ENCODE results near the gene MFSD6. TPM values are rescaled to one million over a fixed set of nuclear protein-coding genes. Genes with fewer than 3 reads are reported as not detected.

The MFSD6 gene
- total RNA-seq, 2 experiments from 2014 or later = 30.1 to 35.4 TPM

GRCh38 chr2:190440113-190440512 is 32.0 kb downstream of the MFSD6 start:
- POLR2A ChIA-PET = no interaction called here
- intact Hi-C loops (cut with DNase I, micrococcal nuclease) = loop anchor here in 1 of 2 experiments (5.0 kb wide), 1 partner anchor 42 kb away; no protein-coding TSS in a partner anchor
- H3K36me3 Mint-ChIP-seq (ENCODE audit: low read depth) = peaks cover 39% of the 10 kb centered on the region
- DNase-seq = no peak
- ATAC-seq = no peak
- H3K4me3 Mint-ChIP-seq = no peak overlapping the region
- peaks cover 72% of the 10 kb centered on the region for H3K4me1 Mint-ChIP-seq
- no peaks in the 10 kb centered on the region for H3K9me3 Mint-ChIP-seq (ENCODE audit: low read depth)
- H3K27ac Mint-ChIP-seq = no peak overlapping the region
- no peaks in the 10 kb centered on the region for H3K27me3 Mint-ChIP-seq
- CTCF ChIA-PET = interaction anchor here (1.0 kb wide), 1 partner anchor 15 kb away, joined by 3 read pairs; no protein-coding TSS in a partner anchor

- DNase-seq = no peak
- Mint-ChIP-seq H3K9me3 (ENCODE audit: low read depth) (no peaks in the 10 kb centered on the region), H3K27me3 (no peaks in the 10 kb centered on the region), H3K27ac (no peak overlapping the region), H3K4me3 (no peak overlapping the region), H3K4me1 (peaks cover 67% of the 10 kb centered on the region), H3K36me3 (ENCODE audit: low read depth) (peaks cover 24% of the 10 kb centered on the region)
- CTCF ChIA-PET = interaction anchor here (0.6 kb wide), 2 partner anchors 87 to 134 kb away, joined by 3 read pairs; no protein-coding TSS in a partner anchor
- no peak for ATAC-seq
- intact Hi-C loops (cut with DNase I, micrococcal nuclease) = loop anchor here in 1 of 2 experiments (5.0 kb wide), 1 partner anchor 41 kb away; no protein-coding TSS in a partner anchor
- POLR2A ChIA-PET = no interaction called here
These were observed 33.4 kb downstream of the MFSD6 start for GRCh38 chr2:190441564-190441963.

- no peak overlapping the region for H3K27ac Mint-ChIP-seq
- H3K27me3 Mint-ChIP-seq = no peaks in the 10 kb centered on the region
- intact Hi-C loops (cut with DNase I, micrococcal nuclease) = loop anchor here in 1 of 2 experiments (5.0 kb wide), 1 partner anchor 39 kb away; no protein-coding TSS in a partner anchor
- POLR2A ChIA-PET = no interaction called here
- no peaks in the 10 kb centered on the region for H3K9me3 Mint-ChIP-seq (ENCODE audit: low read depth)
- CTCF ChIA-PET = no interaction called here
- ATAC-seq (no peak), DNase-seq (no peak)
- peaks cover 13% of the 10 kb centered on the region for H3K36me3 Mint-ChIP-seq (ENCODE audit: low read depth)
- H3K4me1 Mint-ChIP-seq = peaks cover 65% of the 10 kb centered on the region
- no peak overlapping the region for H3K4me3 Mint-ChIP-seq
These were observed 34.9 kb downstream of the MFSD6 start for GRCh38 chr2:190443055-190443454.

- ATAC-seq = no peak
- Mint-ChIP-seq H3K9me3 (ENCODE audit: low read depth) (no peaks in the 10 kb centered on the region), H3K27ac (no peak overlapping the region), H3K27me3 (no peaks in the 10 kb centered on the region), H3K4me3 (no peak overlapping the region), H3K36me3 (ENCODE audit: low read depth) (peaks cover 9% of the 10 kb centered on the region), H3K4me1 (peaks cover 63% of the 10 kb centered on the region)
- DNase-seq = no peak
- ChIA-PET POLR2A (no interaction called here), CTCF (no interaction called here)
- intact Hi-C loops (cut with DNase I, micrococcal nuclease) = loop anchor here in 1 of 2 experiments (5.0 kb wide), 1 partner anchor 38 kb away; no protein-coding TSS in a partner anchor
These were observed 35.8 kb downstream of the MFSD6 start for GRCh38 chr2:190443778-190444481.

DNA sequence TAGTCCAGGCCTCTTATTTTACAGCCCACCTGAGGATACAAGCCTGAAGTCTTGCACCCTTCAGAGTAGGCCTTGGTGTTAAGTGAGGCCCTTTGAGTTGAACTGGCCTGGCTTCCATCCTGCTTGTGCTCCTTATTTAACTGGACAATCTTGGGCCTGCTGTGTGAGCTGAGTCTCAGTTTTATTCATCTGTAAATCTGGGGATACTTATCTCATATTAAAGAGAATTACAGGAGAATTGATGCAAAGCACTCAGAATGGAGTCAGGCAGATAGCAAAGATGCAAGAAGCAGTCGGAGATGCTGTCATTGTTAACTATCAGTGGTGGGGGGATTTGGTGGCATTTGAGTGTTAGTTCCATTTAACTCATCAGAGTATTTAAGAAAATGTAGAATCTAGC is 36.8 kb downstream of the MFSD6 start:
- ATAC-seq (no peak), DNase-seq (no peak)
- Mint-ChIP-seq H3K36me3 (ENCODE audit: low read depth) (peaks cover 2% of the 10 kb centered on the region), H3K27me3 (no peaks in the 10 kb centered on the region), H3K27ac (no peak overlapping the region), H3K9me3 (ENCODE audit: low read depth) (no peaks in the 10 kb centered on the region), H3K4me3 (no peak overlapping the region), H3K4me1 (peaks cover 53% of the 10 kb centered on the region)
- ChIA-PET POLR2A (no interaction called here), CTCF (no interaction called here)
- intact Hi-C loops (cut with DNase I, micrococcal nuclease) = loop anchor here in 1 of 2 experiments (5.0 kb wide), 1 partner anchor 37 kb away; no protein-coding TSS in a partner anchor

DNA sequence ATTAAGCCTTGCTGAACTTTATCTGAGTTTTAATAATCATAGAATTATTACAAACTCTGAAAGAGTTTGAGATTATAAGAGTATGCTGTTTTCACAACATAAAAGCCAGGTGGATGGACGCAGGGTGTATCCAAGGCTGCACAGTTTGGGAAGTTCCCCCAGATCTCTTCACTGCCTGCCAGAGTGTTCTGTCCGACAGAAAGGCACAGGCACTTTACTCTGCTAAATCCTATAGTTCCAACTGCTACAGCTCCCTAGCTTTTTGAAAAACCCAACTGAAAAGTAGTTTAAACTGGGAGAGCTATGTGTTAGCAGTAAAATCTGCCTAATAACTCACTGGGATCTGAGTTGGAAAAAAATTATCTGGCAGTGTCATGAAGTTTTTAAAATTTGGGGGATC is 38.0 kb downstream of the MFSD6 start:
- Mint-ChIP-seq H3K4me3 (no peak overlapping the region), H3K36me3 (ENCODE audit: low read depth) (peaks cover 3% of the 10 kb centered on the region), H3K27me3 (no peaks in the 10 kb centered on the region), H3K9me3 (ENCODE audit: low read depth) (no peaks in the 10 kb centered on the region), H3K27ac (no peak overlapping the region), H3K4me1 (peaks cover 49% of the 10 kb centered on the region)
- intact Hi-C loops (cut with DNase I, micrococcal nuclease) = no loop called here
- POLR2A ChIA-PET = no interaction called here
- DNase-seq = no peak
- ATAC-seq = no peak
- CTCF ChIA-PET = interaction anchor here (0.6 to 1.7 kb wide), 4 partner anchors 11 to 30 kb away, joined by 3 to 5 read pairs (median 4); no protein-coding TSS in a partner anchor

GRCh38 chr2:190446750-190447516 is 38.8 kb downstream of the MFSD6 start:
- no peaks in the 10 kb centered on the region for H3K9me3 Mint-ChIP-seq (ENCODE audit: low read depth)
- intact Hi-C loops (cut with DNase I, micrococcal nuclease) = no loop called here
- H3K36me3 Mint-ChIP-seq (ENCODE audit: low read depth) = peaks cover 8% of the 10 kb centered on the region
- no peak overlapping the region for H3K27ac Mint-ChIP-seq
- ATAC-seq = no peak
- ChIA-PET POLR2A (no interaction called here), CTCF (interaction anchor here (0.6 to 2.0 kb wide), 9 partner anchors 10 to 370 kb away, joined by 3 to 6 read pairs (median 3); no protein-coding TSS in a partner anchor)
- H3K4me1 Mint-ChIP-seq = peaks cover 49% of the 10 kb centered on the region
- H3K4me3 Mint-ChIP-seq = no peak overlapping the region
- no peak for DNase-seq
- no peaks in the 10 kb centered on the region for H3K27me3 Mint-ChIP-seq

DNA sequence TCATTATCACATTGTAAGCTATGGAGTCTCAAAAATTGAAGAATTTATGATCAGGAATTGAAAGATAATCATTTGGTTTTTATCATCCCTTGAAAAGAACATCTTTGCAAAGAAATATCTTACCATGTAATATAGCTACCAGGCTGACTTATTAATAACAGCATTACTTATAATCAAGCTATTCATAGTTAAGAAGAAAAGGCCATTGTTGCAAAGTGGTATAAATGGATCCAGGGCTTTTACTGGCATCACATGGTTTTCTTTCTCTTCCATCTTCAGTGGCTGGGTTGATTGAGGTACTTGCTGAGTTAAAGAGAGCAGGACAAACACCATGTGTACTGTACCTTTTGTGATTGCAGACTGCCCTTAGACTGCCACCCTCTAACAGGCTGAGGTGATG is 39.6 kb downstream of the MFSD6 start:
- H3K4me1 Mint-ChIP-seq = peaks cover 51% of the 10 kb centered on the region
- intact Hi-C loops (cut with DNase I, micrococcal nuclease) = no loop called here

GRCh38 chr2:190449925-190450324 is 41.8 kb downstream of the MFSD6 start:
- Mint-ChIP-seq H3K4me1 (peaks cover 38% of the 10 kb centered on the region), H3K36me3 (ENCODE audit: low read depth) (peaks cover 20% of the 10 kb centered on the region), H3K27me3 (no peaks in the 10 kb centered on the region), H3K9me3 (ENCODE audit: low read depth) (no peaks in the 10 kb centered on the region), H3K4me3 (no peak overlapping the region), H3K27ac (no peak overlapping the region)
- CTCF ChIA-PET = interaction anchor here (1.2 kb wide), 1 partner anchor 9 kb away, joined by 3 read pairs; no protein-coding TSS in a partner anchor
- POLR2A ChIA-PET = no interaction called here
- intact Hi-C loops (cut with DNase I, micrococcal nuclease) = no loop called here
- DNase-seq (no peak), ATAC-seq (no peak)

More for the DNA sequence above, 39.6 kb downstream of the MFSD6 start:
- ChIA-PET POLR2A (no interaction called here), CTCF (interaction anchor here (0.6 to 2.0 kb wide), 5 partner anchors 12 to 369 kb away, joined by 3 to 6 read pairs (median 3); no protein-coding TSS in a partner anchor)
- H3K36me3 Mint-ChIP-seq (ENCODE audit: low read depth) = peaks cover 8% of the 10 kb centered on the region
- no peak overlapping the region for H3K4me3 Mint-ChIP-seq
- DNase-seq (no peak), ATAC-seq (no peak)
- no peaks in the 10 kb centered on the region for H3K9me3 Mint-ChIP-seq (ENCODE audit: low read depth)
- H3K27ac Mint-ChIP-seq = no peak overlapping the region
- no peaks in the 10 kb centered on the region for H3K27me3 Mint-ChIP-seq

DNA sequence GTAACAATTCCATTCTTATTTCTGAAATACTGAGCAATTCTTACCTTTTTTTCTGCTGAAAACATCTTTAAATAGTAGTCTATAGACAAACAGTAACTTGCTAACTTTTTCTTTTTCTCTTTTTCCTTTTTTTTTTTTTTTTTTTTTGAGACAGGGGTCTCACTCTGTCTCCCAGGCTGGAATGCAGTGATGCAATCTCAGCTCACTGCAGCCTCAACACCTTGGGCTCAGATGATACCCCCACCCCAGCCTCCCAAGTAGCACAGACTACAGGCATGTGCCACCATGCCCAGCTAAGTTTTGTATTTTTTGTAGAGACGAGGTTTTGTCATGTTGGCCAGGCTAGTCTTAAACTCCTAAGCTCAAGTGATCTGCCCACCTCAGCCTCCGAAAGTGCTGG is 42.2 kb downstream of the MFSD6 start:
- ChIA-PET POLR2A (no interaction called here), CTCF (interaction anchor here (1.2 kb wide), 1 partner anchor 9 kb away, joined by 3 read pairs; no protein-coding TSS in a partner anchor)
- DNase-seq (no peak), ATAC-seq (no peak)
- peaks cover 22% of the 10 kb centered on the region for H3K36me3 Mint-ChIP-seq (ENCODE audit: low read depth)
- no peak overlapping the region for H3K4me3 Mint-ChIP-seq
- H3K27ac Mint-ChIP-seq = no peak overlapping the region
- H3K9me3 Mint-ChIP-seq (ENCODE audit: low read depth) = no peaks in the 10 kb centered on the region
- intact Hi-C loops (cut with DNase I, micrococcal nuclease) = no loop called here
- H3K27me3 Mint-ChIP-seq = no peaks in the 10 kb centered on the region
- H3K4me1 Mint-ChIP-seq = peaks cover 35% of the 10 kb centered on the region

DNA sequence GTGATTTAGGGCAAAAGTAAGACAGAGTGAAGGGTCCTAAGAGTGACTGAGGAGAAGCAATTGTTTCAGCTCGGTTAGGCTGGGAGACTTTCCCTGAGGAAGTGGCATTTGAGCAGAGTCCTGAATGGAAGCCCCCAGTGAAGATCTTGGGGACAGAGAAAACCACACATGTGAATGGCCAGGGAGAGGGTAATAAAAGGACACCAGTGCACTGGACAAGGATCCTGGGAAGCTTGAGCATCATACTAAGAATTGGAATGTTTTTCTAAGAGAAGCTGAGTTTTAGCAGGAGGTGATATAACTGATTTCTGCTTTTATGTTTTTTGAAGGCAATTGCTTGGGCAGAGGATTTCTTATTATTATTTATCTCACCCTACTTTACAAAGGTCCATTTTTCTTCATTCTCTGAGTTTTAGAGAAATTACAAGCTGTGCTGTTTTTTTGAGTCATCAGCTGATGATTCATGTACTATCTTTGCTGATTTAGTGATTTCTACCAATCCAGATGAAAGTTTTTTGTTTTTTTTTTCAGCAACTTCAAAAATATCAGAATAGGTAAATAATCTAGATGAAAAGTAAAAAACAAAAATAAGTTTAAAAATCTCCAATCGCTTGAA is 43.5 kb downstream of the MFSD6 start:
- H3K4me3 Mint-ChIP-seq = no peak overlapping the region
- POLR2A ChIA-PET = no interaction called here
- intact Hi-C loops (cut with DNase I, micrococcal nuclease) = no loop called here

More for the DNA sequence above, 43.5 kb downstream of the MFSD6 start:
- H3K27me3 Mint-ChIP-seq = no peaks in the 10 kb centered on the region
- H3K4me1 Mint-ChIP-seq = peaks cover 31% of the 10 kb centered on the region
- no peaks in the 10 kb centered on the region for H3K9me3 Mint-ChIP-seq (ENCODE audit: low read depth)
- H3K36me3 Mint-ChIP-seq (ENCODE audit: low read depth) = peaks cover 31% of the 10 kb centered on the region
- H3K27ac Mint-ChIP-seq = peak overlapping the region; percentile 49
- DNase-seq (no peak), ATAC-seq (peak; percentile 49)
- CTCF ChIA-PET = interaction anchor here (0.7 to 1.2 kb wide), 3 partner anchors 12 to 45 kb away, joined by 3 read pairs; no protein-coding TSS in a partner anchor
